SK-N-MC (cell line): ENCODE measurements around the gene CYP2C18.

Experiments
- EZH2 ChIP-seq: fragments of 200-600 bp; sonication (generic); IDR thresholded peaks from one replicate; pipeline ENCODE4 v1.6.1; 2017; ENCODE audit warnings: antibody characterized with exemption
- FOXP2 ChIP-seq: optimal IDR thresholded peaks from 2 replicates; pipeline ENCODE3; 2011; ENCODE audit warnings: mild to moderate bottlenecking, moderate library complexity; ENCODE audit not compliant: insufficient read depth; ENCODE audit errors: extremely low read length, control extremely low read depth
- POLR2AphosphoS5 ChIP-seq: IDR thresholded peaks from 2 replicates; pipeline ENCODE4 v1.6.1; 2012; ENCODE audit warnings: mild to moderate bottlenecking, low read depth, low read length, borderline replicate concordance

GRCh38 chr10:94687625-94688248 is 4.2 kb downstream of the CYP2C18 start:
- TF ChIP-seq POLR2AphosphoS5 (no peak), EZH2 (no peak), FOXP2 (no peak)
